HG02970 (cell line): ENCODE data around the gene LRRC27.
"Not testable (repeated sequence)": the region's sequence is repeated elsewhere in the genome, so short reads cannot be mapped to it uniquely, and the experiment has no call there.

Experiments used
- ATAC-seq: cut with Tn5 transposase; IDR thresholded peaks from one replicate; pipeline ENCODE4 v1.9.1; 2021; ENCODE audit warnings: mild to moderate bottlenecking, moderate library complexity, moderate number of reproducible peaks; ENCODE audit not compliant: unreplicated experiment, low FRiP score

LRRC27 gene

DNA sequence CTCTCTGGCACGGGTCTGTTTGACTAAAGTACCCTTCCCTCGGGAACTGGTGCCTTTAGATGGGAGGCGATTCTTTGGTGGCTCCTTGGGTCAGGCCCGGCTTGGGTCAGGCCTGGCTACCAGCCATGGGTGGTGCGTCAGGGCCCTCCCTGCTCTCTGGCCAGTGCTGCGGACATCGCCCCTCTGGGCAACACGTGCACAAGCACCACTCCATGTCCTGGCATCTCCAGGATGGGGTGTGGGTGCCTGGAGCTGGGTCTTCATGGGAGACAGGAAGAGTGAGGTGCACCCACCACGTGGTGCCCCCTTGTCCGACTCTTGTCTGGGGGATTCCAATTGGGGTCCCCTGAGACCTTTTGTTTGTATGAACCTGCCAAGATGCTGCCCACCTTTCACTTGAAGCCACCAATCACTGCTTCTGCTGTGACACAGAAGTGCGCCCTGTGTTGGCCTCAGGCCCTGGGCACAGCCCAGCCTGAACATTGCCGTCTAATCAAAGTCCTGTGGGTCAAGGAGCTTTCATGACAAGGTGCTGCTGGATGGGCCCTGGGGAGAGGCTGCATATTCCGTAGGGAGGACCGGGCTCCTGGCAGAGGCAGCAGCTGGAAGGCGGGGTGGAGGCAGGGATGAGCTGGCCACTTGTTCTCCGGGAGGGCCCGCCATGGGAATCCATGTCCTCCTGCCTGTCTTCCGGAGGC is 53.9 kb downstream of the LRRC27 start:
- no peak for ATAC-seq

DNA sequence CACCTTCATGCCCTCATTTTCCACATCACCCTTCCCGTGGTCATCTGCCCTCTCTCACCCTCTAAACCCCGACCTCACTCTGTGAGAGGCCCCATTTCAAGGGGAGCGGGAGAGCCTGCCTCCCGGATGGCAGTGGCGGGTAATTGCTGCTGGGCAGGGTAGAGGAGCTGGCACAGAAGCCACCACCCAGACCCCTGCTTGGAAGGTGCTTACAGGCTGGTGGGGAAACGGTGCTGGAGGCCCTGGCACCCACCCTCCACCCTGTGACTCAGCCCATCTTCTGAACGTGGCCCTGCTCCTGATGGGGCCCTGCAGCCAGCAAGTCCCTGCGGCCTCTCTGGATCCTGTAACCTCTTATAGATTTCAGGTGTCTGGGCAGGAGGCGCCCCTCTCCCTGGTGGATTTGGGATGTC is 54.4 kb downstream of the LRRC27 start:
- no peak for ATAC-seq

DNA sequence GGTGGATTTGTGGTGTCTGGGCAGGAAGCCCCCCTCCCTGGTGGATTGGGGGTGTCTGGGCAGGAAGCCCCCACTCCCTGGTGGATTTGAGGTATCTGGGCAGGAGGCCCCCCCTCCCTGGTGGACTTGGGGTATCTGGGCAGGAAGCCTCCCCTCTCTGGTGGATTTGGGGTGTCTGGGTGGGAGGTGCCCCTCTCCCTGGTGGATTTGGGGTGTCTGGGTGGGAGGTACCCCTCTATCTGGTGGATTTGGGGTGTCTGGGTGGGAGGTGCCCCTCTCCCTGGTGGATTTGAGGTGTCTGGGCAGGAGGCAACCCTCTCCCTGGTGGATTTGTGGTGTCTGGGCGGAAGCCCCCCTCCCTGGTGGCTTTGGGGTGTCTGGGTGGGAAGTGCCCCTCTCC is 54.9 kb downstream of the LRRC27 start:
- not testable (repeated sequence) for ATAC-seq

DNA sequence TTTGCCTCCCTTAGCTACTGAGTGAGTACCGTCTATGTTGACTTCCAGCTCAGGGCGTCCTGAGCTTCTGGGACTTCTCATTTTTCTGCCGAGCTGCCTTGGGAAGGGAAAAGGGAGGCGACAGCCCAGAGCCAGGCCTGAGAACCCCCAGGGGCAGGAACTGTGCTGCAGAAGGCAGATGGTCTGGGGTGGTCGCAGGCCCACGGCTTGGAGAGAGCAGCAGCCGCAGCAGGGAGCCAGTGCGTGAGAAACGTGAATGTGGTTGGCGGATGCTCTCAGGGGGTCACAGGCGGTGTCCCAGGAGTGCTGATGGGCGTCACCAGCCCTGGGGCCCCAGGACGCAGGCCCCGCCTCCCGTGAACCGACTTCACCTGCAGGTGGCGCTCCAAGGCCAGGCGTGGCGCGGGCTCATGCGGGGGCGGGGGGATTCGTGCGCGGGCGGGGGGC is 55.8 kb downstream of the LRRC27 start:
- no peak for ATAC-seq

DNA sequence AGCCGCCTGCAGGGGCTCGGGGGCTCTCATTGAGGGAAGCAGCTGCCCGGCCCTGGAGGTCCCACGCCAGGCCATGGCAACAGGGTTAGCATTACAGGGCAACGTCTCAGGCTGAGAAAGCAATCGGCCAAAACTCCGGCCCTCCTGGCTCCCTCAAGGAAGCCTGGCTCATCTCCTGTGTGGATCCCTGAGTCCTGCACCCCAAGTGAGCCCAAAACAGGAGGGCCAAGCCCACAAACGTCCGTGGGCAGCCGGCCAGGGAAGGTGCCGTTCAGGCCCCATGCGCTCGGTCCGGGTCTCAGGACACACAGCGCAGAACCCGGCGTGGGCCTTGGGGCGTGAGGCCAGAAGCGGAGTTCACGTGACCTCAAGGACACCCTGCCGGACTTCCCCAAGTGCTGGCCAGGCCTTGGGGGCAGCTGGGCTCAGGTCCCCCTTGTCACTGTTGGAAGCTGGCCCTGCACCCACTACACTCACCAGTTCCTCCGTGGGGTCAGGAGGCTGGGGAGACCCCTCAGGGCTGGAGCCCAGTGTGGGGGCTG is 57.0 kb downstream of the LRRC27 start:
- ATAC-seq: no peak

DNA sequence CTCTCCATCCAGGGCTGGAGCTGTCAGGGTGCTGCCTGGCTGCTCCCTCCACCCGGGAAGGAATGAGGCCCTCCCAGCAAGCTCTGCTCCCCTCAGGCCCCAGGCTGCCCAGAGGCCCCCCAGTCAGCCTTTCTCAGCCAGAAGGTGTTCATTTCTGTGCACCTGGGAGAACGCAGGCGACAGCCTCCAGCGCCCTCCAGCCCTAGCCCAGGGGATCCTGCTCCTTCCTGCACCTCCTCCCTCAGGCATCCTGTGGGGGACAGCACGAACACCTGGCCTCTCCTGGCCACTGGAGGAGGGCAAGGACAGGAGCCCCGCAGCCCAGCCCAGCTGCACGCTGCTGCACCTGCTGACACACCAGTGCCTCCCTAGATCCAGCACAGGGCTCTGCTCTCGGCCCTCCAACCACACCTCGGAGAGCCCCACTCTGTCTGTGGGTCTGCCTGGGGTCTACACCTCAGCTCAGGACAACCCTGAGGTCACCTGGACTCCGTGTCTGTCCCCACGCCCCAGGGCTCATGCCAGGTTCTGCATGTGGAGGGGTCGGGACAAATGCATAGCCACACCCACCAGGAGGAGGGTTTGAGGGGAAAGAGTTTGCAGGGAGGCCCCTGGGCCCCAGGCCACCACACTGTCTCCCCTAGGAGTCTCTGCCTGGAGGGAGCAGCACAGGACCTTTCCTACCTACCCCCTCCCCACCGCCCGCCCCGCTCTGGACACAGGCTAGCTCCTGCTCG is 57.6 kb downstream of the LRRC27 start:
- ATAC-seq: no peak

DNA sequence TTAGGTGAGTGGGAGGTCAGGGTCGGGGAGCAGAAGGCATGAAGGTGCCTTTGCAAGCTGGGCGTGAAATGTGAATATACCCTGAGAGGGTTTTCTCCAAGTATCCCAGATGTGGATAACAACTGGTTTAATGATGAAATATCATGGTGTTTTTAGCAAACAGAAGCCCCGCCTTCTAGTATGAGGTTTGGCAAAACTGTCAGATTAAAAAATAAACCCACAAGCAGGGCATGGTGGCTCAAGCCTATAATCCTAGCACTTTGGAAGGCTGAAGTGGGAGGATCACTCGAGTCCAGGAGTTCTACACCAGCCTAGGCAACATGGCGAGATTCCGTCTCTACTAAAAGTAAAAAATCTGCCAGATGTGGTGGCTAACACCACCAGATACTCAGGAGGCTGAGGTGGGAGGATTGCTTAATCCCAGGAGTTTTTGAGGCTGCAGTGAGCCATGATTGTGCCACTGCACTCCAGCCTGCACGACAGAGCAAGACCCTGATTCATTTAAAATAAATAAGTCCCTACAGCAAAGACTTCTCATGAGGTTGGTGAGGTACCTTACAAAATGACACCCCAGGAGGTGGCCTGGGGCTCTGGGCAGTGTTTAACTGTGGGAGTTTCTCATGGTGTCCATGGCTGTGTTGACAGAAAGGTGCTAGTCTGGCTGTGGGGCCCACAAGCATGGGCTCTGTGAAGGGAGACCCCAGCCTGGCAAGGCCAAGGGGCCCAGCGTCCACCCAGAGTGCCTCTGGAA is 58.4 kb downstream of the LRRC27 start:
- ATAC-seq: no peak

DNA sequence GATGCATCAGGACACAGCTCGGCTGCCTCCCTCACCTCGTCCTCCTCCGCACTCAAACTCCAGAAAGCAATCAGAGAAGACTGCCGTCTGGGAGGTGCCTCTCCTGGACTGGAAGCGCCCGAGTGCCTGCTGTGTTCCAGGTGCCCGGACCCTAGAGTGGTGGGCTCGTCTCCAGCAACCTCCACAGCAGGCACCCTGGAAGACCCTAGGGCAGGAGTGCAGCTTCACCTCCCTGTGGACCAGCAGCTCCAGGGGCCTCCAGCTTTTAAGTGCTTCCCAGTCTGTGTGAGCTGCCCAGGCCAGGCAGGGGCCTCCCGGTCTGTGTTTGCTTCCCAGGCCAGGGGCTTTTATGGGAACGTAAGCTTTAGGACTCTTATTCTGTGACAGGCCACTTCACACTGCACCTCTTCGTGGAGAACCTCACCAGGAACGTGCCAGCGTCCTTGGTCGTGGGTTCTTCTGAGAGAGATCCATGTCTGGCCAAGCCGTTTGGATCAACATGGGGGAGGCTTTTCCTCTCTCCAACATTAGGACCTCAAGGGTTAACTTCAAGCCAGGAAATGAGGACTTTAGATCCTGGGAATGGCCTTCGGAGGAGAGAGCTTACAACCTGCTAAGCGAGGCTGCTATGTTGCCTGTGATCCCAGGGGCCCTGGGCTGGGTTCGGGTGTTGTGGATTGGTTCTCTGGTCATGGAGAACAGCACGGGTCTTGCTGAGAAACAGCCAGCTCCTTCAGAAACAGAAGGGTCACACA is 59.1 kb downstream of the LRRC27 start:
- ATAC-seq: no peak

DNA sequence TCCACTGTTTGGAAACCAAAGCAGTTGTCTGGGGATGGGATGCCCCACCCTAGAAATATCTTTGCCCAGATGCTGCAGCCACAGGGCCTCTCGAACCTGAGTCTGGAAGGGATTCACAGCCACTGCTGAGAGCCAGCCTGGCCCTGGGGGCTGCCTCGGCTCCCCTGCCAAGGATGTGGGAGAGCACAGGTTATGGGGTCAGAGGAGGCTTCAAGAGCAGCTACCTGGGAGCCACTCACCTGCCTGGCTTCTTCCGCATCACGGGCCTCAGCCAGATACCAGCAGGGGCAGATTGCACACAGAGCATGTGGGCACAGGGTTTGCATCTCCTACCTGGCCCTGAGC is 59.7 kb downstream of the LRRC27 start:
- no peak for ATAC-seq

DNA sequence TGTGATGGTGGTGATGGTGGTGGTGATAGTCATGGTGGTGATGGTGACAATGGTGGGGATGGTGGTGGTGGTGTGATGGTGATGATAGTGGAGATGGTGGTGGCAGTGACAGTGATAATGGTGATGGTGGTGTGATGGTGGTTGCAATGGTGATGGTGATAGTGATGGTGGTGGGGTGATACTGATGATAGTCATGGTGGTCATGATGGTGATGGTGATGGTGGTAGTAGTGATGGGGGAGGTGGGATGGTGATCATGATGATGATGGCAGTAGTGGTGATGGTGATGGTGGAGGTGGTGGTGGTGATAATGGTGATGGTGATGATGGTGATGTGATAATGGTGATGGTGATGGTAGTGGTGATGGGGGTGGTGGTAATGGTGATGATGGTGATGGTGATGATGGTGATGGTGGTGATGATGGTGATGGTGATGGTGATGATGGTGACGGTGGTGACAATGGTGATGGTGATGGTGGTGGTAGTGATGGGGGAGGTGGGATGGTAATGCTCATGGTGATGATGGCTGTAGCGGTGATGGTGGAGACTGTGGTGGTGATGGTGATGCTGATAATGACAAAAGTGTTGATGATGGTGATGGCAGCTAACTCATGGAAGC is 60.3 kb downstream of the LRRC27 start:
- ATAC-seq: no peak

DNA sequence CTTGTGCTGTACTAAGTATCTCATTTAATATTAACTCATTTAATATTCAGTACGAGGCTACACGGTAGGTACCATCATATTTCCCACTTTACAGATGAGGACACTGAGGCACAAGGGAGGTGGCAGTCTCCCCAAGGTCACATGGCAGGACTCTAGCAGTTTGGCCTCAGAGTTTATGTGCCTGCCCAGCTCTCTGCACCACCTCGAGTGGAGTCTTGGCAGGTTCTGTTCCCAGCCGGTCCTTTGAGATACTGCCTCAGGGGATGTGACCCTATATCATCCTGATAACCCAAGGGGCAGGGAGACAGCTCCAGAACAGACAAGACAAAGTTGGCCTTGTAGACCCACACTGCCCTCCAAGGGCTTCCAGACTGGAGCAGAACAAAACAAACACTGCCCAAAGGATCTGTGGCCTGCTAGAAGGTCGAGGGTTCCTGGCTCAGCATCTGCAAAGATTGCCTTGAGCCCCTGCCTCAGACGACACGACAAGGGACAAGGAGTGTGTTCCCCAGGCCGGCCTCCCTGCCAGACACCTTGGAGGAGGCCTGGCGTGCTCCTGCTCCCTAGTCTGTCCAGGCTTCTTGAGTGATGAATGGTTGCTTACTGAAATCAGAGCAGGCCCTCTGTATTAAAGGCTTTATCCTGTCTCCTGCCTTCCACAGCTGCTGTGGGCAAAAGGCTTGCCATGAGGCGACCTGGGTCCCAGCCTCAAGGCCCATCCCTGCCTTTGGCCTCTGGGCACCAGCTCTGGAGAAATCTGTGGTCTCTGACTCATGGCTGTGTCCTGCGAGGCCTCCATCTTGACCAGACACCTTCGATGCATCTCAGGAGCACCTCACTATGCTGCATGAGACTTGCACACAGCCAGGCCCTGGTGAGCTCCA is 61.1 kb downstream of the LRRC27 start:
- ATAC-seq: no peak

DNA sequence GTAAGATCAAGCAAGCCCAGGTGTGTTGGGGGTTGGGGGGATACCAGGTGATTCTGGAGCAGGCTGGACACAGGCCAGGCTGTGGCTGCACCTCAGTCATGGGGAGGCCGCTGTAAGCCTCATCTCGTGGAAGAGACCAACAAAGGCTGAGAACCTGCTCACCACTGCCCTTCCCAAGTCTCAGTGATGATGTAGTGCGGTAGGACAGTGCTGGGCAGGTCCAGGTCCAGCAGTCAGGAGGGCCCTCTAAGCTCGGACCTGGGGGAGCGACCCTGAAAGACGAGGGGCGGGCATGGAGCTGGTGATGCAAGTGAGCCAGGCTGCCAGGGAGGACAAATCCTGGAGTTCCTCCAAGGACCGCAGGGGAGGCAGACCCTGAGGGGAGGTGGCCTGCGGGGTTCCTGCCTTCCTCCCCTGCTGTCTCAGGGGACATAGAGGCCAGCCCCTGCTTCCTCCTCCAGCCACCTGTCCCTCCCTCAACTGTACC is 61.7 kb downstream of the LRRC27 start:
- no peak for ATAC-seq

DNA sequence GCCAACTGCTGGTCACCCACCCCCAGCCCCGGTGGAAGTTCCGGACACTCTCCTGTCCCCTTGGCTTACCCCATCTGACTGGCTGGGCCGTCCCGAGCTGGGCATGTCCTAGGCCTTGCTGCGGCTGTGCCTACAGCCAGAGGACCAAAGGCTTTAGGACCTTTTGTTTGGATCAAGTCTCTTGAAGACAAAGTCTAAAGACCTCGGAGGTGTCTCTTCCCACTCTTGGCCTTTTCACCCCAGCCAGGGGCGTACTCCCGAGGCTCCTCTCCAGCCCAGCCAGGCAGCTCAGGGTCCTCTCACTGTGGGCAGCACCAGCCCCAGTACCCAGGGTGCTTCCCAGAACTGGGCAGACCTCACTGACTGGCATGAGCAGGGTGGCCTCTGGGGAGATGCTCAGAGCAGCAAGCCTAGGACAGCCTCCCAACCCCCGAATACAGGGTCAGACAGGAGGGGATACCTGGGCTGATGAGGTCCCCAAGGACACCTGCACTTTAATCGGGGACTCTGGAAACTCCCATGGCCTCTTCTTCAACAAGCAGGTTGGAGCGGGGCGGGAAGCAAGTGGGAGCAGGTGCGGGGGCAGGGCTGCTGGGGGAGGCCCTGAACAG is 62.3 kb downstream of the LRRC27 start:
- ATAC-seq: no peak

DNA sequence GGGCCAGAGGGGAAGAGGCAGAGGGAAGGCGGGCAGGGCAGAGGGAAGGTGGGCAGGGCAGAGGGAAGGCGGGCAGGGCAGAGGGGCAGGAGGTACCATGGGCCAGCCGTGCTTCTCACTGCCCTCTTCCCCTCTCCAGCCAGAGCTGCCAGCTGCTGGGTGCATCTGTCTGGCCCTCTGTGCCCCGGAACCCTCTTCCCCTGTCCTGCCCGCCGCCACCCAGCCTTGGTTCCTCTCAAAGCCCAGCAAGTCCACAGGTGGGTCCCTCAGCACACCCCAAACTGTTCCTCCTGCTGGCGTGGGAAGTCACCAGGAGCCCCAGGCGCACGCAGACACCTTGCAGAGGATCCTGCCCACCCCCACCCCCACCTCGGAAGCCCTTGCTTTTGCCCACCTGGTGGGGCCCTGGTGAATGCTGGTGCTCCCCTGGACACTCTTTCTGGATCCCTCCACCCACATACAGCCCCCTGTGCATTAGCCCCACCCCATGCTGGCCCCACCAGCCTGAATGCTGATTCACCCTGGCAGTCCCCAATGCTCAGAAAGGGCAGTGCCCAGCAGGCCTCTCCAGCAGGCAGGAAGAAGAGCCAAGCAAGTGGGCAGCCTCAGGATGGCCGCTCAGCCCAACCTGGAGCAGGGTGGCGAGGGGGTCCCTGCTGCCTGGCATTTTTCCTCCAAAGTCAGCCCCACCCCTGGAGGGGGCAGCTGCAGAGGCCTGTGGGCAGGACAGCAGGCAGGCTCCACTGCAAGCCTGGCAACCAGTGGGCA is 63.1 kb downstream of the LRRC27 start:
- no peak for ATAC-seq

DNA sequence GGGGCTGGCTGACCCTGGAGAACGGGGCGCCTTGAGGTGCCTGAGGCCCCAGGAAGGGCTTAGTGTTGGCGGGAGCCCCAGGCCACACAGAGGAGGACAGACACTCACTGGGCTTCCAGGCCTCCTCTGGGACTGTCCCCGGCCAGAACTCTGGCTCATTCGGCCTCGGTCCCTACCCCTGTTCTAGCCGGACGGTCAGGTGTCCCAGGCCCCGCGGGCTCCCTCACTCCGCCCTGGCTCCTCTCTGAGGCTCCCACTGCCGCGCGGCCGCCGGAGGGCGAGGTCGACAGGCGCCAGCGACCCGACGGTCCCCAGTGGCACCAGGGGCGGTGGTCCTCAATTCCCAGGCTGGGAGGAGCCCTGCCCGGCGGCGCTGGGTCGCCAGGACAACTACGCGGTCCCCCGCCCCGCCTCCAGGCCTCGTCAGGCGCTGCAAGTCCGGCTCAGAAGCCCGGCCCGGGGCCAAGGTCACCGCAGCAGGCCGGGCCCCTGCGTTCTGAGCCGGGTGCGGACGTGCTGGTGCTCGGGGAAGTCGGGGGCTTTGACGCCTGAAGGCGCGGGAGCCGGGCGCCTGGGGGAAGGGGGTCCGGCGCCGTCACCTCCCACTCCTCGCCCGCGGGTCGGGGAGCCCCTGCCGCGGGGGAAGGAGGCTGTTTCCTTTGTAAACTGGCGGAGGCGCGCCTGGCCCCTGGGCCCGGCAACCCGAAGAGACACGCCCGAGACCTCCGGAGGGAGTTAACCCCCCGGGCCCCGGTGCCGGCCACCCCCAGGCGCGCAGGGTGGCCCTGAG is 63.9 kb downstream of the LRRC27 start:
- ATAC-seq: no peak

DNA sequence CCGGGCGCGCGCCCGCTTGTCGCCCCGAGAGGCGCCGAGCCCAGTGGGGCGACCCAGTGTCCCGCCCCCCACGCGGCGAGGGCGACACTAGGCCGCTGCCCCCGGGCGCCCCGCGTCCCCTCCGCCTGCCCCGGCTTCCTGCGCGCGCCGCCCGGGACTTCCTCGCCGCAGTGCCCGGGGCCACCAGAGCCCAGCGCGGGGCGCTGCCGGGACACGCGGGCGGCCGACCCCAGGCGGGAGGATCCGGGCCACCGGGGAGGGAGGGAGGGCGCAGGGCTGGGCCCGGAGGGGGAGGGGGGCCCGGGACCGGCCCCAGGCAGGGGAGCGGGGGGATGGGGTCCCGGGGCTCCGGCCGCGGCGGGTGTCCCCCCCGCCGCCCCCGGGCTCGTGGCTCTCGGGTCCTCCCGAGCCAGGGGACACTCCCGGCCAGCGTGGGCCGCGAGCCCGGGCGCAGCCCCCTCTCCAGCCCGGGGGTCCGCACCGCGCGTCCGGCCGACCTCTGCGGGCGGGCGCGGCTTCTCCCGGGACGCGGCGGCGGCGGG is 64.6 kb downstream of the LRRC27 start:
- ATAC-seq: no peak

DNA sequence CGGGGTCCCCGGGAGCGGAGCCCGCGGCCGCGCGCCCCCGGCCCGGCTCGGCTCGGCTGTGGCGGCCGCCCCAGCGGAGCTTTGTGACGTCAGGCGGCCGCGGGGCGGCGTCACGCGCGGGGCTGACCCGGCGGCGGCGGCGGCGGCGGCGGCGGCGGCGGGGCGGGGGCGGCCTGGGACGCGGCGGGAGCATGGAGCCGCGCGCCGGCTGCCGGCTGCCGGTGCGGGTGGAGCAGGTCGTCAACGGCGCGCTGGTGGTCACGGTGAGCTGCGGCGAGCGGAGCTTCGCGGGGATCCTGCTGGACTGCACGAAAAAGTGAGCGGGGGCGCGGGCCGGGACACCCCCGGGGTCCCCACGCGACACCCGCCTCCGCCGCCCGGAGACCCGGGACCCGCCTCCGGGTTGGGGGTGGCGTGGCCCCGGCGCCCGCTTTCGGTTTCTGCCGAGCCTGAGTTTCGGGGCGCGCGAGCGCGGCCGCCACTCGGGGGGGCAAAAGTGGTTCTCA is 65.1 kb downstream of the LRRC27 start, which contains the start of gene PWWP2B:
Gene PWWP2B (plus strand): TSS at position 165 of the 506 bp plus-strand sequence. CDS start 27 bp downstream, at position 192.
- no peak for ATAC-seq
